Breast epithelium (tissue), 4 donors: ENCODE data around the gene LRRC26. TPM values are rescaled to one million over a fixed set of nuclear protein-coding genes. Genes with fewer than 3 reads are reported as not detected.

ENCODE experiments used
- DNase-seq, 2 donors: peaks; one replicate each; pipeline ENCODE4 v3.0.0-alpha.2; 2019; ENCODE audit warnings: low spot score in 2 of 2
- H3K27ac ChIP-seq, 2 donors: fragments of 200-600 bp; sonication (generic) in 1 of 2; one replicate each; pipeline ENCODE4 v1.5.1; 2016 to 2019; ENCODE audit warnings: mild to moderate bottlenecking in 1 of 2
- H3K27me3 ChIP-seq, 2 donors: fragments of 200-600 bp; sonication (generic) in 1 of 2; one replicate each; pipeline versions ENCODE4 v1.5.1 to v1.6.0; 2017 to 2019; ENCODE audit warnings: control low read depth in 1 of 2, mild to moderate bottlenecking in 1 of 2
- H3K36me3 ChIP-seq: fragments of 200-600 bp; one replicate; pipeline ENCODE4 v1.5.1; 2019
- H3K4me1 ChIP-seq, 2 donors: fragments of 200-600 bp; sonication (generic); one replicate each; pipeline ENCODE4 v1.5.1; 2016 to 2019; ENCODE audit warnings: control low read depth in 1 of 2
- H3K4me3 ChIP-seq, 3 donors: fragments of 200-600 bp; sonication (generic); 1 replicate in 2 of 3; 2 replicates in 1 of 3; pipeline ENCODE4 v1.5.1; 2016 to 2019; ENCODE audit warnings: mild to moderate bottlenecking in 3 of 3, moderate library complexity in 2 of 3
- H3K9me3 ChIP-seq, 2 donors: fragments of 200-600 bp; sonication (generic) in 1 of 2; one replicate each; pipeline ENCODE4 v1.5.1; 2016 to 2019; ENCODE audit warnings: control low read depth in 1 of 2
- POLR2A ChIP-seq: fragments of 450-650 bp; IDR thresholded peaks from one replicate; pipeline ENCODE4 v1.6.1; 2016; ENCODE audit warnings: antibody characterized with exemption, mild to moderate bottlenecking, moderate library complexity
- POLR2AphosphoS5 ChIP-seq, 3 donors: sonication (generic); formaldehyde crosslinking; IDR thresholded peaks; one replicate each; pipeline ENCODE4 v1.6.1; 2017; ENCODE audit warnings: antibody characterized with exemption in 3 of 3
- intact Hi-C: fragments of 100-400 bp; cut with DNase I; formaldehyde crosslinking; loops from one replicate; pipeline ENCODE4 v1.15.1; 2023; ENCODE audit warnings: low total_unique reads
- total RNA-seq, 3 donors: library from RNA; depleted of rRNA; stranded (reverse); fragments of >200 nt; gene quantifications; one replicate each; pipeline ENCODE4 v1.1.0, GENCODE V29; 2016
- TF ChIP-seq, protein P1 (sequence below), 3 donors: fragments of 450-650 bp; IDR thresholded peaks; one replicate each; pipeline ENCODE4 v1.5.1; 2016 to 2017; ENCODE audit warnings: antibody characterized with exemption in 3 of 3, mild to moderate bottlenecking in 3 of 3, moderate library complexity in 3 of 3

LRRC26 gene
- total RNA-seq, 3 donors from 2014 or later = 7.8 to 9.2 TPM; not detected in 1

DNA sequence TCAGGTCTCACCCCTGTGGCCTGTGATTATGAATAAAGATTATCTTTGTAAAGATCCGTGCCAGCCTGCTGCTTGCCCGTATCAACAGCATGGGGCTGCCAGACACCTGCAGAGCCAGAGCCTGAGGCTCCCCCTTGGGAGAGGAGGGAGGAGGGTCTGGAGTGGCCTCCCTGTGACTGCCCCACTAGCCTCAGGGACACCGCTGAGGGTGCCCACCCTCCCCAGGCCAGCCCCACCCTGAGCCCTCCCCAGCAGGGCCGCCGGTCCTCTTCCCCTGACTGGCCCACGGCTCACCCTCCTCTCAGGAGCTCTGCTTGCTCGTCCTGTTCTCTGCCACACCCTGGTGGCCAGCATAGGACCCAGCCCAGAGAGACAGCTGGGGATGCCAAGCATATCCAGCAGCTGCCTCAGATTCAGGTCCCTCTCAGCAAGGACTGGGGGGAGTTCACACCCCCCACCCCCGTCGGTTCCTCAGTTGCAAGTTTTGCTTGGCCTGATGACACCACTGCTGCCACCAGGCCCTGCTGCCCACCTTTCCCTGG, 20.5 kb upstream of the LRRC26 start:
- Histone ChIP-seq H3K9me3 (no peaks in the 10 kb centered on the region), H3K27ac (peak overlapping the region; percentile 92 to 99), H3K4me1 (peaks cover 28 to 42% of the 10 kb centered on the region in 2 donors), H3K27me3 (no peaks in the 10 kb centered on the region), H3K4me3 (peak overlapping the region in 2 of 3 donors; percentile 99 to 100), H3K36me3 (no peaks in the 10 kb centered on the region)
- DNase-seq = no peak
- intact Hi-C loops = no loop called here
- TF ChIP-seq, protein P1, sequence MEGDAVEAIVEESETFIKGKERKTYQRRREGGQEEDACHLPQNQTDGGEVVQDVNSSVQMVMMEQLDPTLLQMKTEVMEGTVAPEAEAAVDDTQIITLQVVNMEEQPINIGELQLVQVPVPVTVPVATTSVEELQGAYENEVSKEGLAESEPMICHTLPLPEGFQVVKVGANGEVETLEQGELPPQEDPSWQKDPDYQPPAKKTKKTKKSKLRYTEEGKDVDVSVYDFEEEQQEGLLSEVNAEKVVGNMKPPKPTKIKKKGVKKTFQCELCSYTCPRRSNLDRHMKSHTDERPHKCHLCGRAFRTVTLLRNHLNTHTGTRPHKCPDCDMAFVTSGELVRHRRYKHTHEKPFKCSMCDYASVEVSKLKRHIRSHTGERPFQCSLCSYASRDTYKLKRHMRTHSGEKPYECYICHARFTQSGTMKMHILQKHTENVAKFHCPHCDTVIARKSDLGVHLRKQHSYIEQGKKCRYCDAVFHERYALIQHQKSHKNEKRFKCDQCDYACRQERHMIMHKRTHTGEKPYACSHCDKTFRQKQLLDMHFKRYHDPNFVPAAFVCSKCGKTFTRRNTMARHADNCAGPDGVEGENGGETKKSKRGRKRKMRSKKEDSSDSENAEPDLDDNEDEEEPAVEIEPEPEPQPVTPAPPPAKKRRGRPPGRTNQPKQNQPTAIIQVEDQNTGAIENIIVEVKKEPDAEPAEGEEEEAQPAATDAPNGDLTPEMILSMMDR (IDR thresholded peaks at IDR 0.05) = no peak
- no peak for TF ChIP-seq POLR2A
- TF ChIP-seq POLR2AphosphoS5 (IDR thresholded peaks at IDR 0.05) = no peak

DNA sequence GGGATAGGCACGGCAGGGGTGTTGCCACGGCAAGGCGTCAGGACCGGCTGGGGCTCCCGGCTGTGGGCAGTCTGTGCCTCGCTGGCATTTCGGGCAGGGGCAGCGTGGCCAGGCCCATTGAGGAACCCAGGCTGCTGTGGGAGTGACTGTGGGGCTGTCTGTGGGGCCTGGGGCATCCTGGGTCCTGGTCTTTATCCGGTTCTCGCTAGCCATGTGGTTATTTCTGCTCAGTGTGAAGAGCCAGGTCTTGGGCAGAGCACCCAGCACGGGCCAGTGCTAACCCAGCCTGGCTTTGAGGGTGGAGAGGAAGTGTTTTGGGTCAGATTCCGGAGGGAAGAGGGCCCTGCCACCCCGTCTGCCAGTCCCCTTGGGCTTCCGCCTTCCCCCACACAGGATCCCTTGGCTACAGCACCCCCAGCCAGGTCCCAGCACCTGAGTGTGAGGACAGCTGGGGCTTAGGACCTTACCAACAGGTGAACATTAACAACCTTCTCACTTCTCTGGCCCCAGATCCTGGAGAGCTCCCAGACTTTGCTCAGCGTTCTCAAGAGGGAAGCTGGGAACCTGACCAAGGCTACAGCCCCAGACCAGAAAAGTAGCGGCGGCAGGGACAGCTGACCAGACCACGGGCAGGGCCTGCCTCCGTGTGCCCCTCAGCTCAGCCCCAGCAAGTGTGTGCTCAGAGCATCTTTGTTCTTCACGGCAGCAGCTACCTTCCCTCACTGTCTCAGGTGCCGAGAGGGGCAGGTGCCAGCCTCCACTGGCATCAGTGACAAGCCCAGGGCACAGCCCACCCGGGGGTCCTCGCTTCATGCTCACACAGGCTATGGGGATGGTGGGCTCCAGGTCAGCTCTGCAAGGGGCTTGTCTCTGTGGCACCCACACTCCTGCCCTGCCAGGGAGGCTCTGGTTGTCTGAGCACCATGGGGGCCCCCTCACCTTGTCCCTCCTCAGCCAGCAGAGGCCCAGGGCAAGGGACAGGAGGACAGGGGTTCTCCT, 19.7 kb upstream of the LRRC26 start:
- Histone ChIP-seq H3K4me3 (peak overlapping the region; percentile 96 to 100 (median 99)), H3K27ac (peak overlapping the region; percentile 92 to 99), H3K4me1 (peaks cover 28 to 34% of the 10 kb centered on the region in 2 donors), H3K9me3 (no peaks in the 10 kb centered on the region), H3K27me3 (no peaks in the 10 kb centered on the region), H3K36me3 (no peaks in the 10 kb centered on the region)
- intact Hi-C loops = no loop called here
- TF ChIP-seq, protein P1 (IDR thresholded peaks at IDR 0.05) = peak in 1 of 3 donors; percentile 24
- no peak for TF ChIP-seq POLR2A
- no peak for TF ChIP-seq POLR2AphosphoS5 (IDR thresholded peaks at IDR 0.05)
- DNase-seq = no peak

DNA sequence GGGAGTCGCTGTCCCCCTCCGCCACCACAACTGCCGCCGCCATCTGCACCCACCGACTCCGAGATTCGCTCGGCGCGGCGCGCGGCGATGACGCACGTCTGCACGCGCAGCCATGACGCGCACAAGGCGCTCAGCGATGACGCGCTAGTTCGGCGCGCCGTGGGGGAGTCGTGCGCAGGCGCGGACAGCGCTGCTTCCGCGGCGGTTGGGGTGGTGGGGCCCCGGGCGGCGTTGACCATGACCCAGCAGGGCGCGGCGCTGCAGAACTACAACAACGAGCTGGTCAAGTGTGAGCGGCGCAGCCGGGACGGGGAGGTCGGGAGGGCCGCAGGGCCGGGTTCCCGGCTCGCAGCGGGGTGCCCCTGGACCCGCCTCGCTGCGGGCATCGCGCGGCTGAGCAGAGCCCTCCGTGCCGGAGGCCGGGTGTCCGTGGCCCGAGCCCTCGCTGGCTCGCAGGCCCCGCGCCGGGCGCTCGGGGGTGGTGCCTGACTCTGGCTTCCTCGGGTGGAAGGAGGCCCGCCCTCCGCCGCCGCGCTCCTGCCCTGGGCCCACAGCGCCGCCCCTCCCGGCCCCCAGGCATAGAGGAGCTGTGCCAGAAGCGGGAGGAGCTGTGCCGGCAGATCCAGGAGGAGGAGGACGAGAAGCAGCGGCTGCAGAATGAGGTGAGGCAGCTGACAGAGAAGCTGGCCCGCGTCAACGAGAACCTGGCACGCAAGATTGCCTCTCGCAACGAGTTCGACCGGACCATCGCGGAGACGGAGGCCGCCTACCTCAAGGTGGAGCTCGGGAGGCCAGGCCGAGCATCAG, 18.8 kb upstream of the LRRC26 start, which contains the start of the genes ANAPC2 and SSNA1:
Gene ANAPC2, minus strand, starts transcription at position 71 of the 807 bp plus-strand sequence. Its CDS starts 28 bp downstream, at position 43.
Gene SSNA1, plus strand, starts transcription at position 187 of the 807 bp plus-strand sequence. Its CDS starts 51 bp downstream, at position 238.
- H3K27ac ChIP-seq = peak within 1 kb of the TSS; percentile 92 to 99
- intact Hi-C loops = no loop called here
- TF ChIP-seq, protein P1 (IDR thresholded peaks at IDR 0.05) = peak in 2 of 3 donors; percentile 8 to 27
- TF ChIP-seq POLR2A = peak; percentile 82
- peak; percentile 96 to 98 (median 97) for TF ChIP-seq POLR2AphosphoS5 (IDR thresholded peaks at IDR 0.05)
- H3K4me3 ChIP-seq = peak within 1 kb of the TSS; percentile 96 to 100 (median 99)
- peak; percentile 90 to 92 for DNase-seq
- no peaks in the 10 kb centered on the region for H3K9me3 ChIP-seq
- H3K36me3 ChIP-seq = no peaks in the 10 kb centered on the region
- peaks cover 28 to 31% of the 10 kb centered on the region in 2 donors for H3K4me1 ChIP-seq
- H3K27me3 ChIP-seq = no peaks in the 10 kb centered on the region

DNA sequence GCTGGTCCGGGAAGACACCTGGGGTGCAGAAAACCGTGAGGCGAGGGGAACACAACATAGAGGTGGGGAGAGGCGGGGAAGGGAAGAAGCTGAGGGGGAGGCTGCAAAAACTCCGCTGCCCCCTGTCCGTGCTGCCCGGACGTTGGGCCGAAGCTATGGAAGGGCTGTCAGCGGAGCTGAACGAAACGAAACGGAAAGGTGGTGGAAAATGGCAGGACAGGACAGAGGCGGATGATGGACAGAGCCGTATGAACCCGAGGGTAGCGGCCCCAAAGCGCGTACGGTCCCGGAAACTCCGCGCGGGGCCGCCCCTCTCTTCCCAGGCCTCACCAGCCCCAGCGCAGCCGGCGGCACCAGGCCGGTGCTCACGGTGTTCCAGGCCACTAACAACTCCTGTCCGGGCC, 18.2 kb upstream of the LRRC26 start:
- Histone ChIP-seq H3K9me3 (no peaks in the 10 kb centered on the region), H3K4me3 (peak overlapping the region; percentile 96 to 100 (median 99)), H3K27me3 (no peaks in the 10 kb centered on the region), H3K36me3 (no peaks in the 10 kb centered on the region), H3K4me1 (peaks cover 28 to 31% of the 10 kb centered on the region in 2 donors), H3K27ac (peak overlapping the region; percentile 92 to 99)
- intact Hi-C loops = no loop called here
- TF ChIP-seq POLR2AphosphoS5 (IDR thresholded peaks at IDR 0.05) = no peak
- TF ChIP-seq, protein P1 (IDR thresholded peaks at IDR 0.05) = no peak
- no peak for TF ChIP-seq POLR2A
- no peak for DNase-seq
